Measurements from ENCODE around the gene GPANK1. TPM values are rescaled to one million over a fixed set of nuclear protein-coding genes. Genes with fewer than 3 reads are reported as not detected.

GPANK1 gene
- total RNA-seq, 1 experiment from 2014 or later, result 29.1 TPM

GRCh38 chr6:31686483-31686882 lies 21.7 kb upstream of the GPANK1 start (continued):
- TF ChIP-seq CTCF (IDR thresholded peaks at IDR 0.05) (no peak), MXD4 (CRISPR knock-in tag; IDR thresholded peaks at IDR 0.05; ENCODE audit: borderline replicate concordance) (no peak), ZNF425 (CRISPR knock-in tag; conservative IDR thresholded peaks at IDR 0.05) (no peak), FOXK1 (CRISPR knock-in tag; IDR thresholded peaks at IDR 0.05) (no peak), ZNF671 (CRISPR knock-in tag; IDR thresholded peaks at IDR 0.05) (no peak)

- peaks cover 21% of the 10 kb centered on the region for H3K27me3 Mint-ChIP-seq (ENCODE audit: low read depth)
- H3K27ac Mint-ChIP-seq, result peak overlapping the region; percentile 99
- H3K4me3 Mint-ChIP-seq, result peak overlapping the region; percentile 89
- peaks cover 16% of the 10 kb centered on the region for H3K4me1 Mint-ChIP-seq
- peaks cover 8% of the 10 kb centered on the region for H3K36me3 Mint-ChIP-seq
- ATAC-seq (peak; percentile 4), DNase-seq (ENCODE audit: low spot score) (no peak)
- ChIA-PET CTCF (interaction anchor here (0.5 to 2.9 kb wide), 8 partner anchors 17 to 246 kb away, joined by 3 to 16 read pairs (median 4); partner anchors contain the start of genes CLIC1 and EHMT2), POLR2A (interaction anchor here (1.2 to 1.6 kb wide), 2 partner anchors 83 to 144 kb away, joined by 3 to 5 read pairs; partner anchors contain the start of gene HSPA1B)
- TF ChIP-seq MAX (CRISPR knock-in tag; IDR thresholded peaks at IDR 0.05), result no peak
- TF ChIP-seq ZNF423 (CRISPR knock-in tag; IDR thresholded peaks at IDR 0.05), result no peak
- no peak for TF ChIP-seq SP1 (CRISPR knock-in tag; conservative IDR thresholded peaks at IDR 0.05)
- TF ChIP-seq ARID4B (CRISPR knock-in tag; IDR thresholded peaks at IDR 0.05; ENCODE audit: borderline replicate concordance), result no peak
- TF ChIP-seq IRF1 (CRISPR knock-in tag; IDR thresholded peaks at IDR 0.05), result no peak
- TF ChIP-seq CDX4 (CRISPR knock-in tag; IDR thresholded peaks at IDR 0.05; ENCODE audit: borderline replicate concordance), result no peak
- no peak for TF ChIP-seq GRHL2 (CRISPR knock-in tag; IDR thresholded peaks at IDR 0.05; ENCODE audit: insufficient replicate concordance, severe bottlenecking)
- TF ChIP-seq NR1H2 (CRISPR knock-in tag; IDR thresholded peaks at IDR 0.05), result no peak
- TF ChIP-seq TEAD1 (CRISPR knock-in tag; IDR thresholded peaks at IDR 0.05), result no peak
- TF ChIP-seq SMAD3 (CRISPR knock-in tag; IDR thresholded peaks at IDR 0.05; ENCODE audit: borderline replicate concordance), result no peak
- no peak for TF ChIP-seq NFE2L1 (CRISPR knock-in tag; IDR thresholded peaks at IDR 0.05)
- no peak for TF ChIP-seq NR2C2 (CRISPR knock-in tag; IDR thresholded peaks at IDR 0.05)
- TF ChIP-seq TCF7 (CRISPR knock-in tag; IDR thresholded peaks at IDR 0.05; ENCODE audit: low read depth), result no peak
- TF ChIP-seq ELF4 (CRISPR knock-in tag; IDR thresholded peaks at IDR 0.05; ENCODE audit: low read depth), result no peak
- TF ChIP-seq ZNF512 (CRISPR knock-in tag; IDR thresholded peaks at IDR 0.05; ENCODE audit: borderline replicate concordance), result no peak
- TF ChIP-seq E2F5 (CRISPR knock-in tag; IDR thresholded peaks at IDR 0.05), result no peak
- no peak for TF ChIP-seq MXD4 (CRISPR knock-in tag; IDR thresholded peaks at IDR 0.05; ENCODE audit: borderline replicate concordance)
- no peaks in the 10 kb centered on the region for H3K9me3 Mint-ChIP-seq
These were observed 18.8 kb upstream of the GPANK1 start for GRCh38 chr6:31683591-31683990.

Data from WTC11 (cell line).